Prostate gland (tissue), 2 donors: ENCODE results near the gene SHISA2.

ENCODE experiments used
- CTCF ChIP-seq, 4 experiments: fragments of 200-600 bp in 2 of 4; fragments of 450-650 bp in 2 of 4; sonication (generic) in 2 of 4; IDR thresholded peaks; 1 replicate in 3 of 4; 2 replicates in 1 of 4; pipeline ENCODE4 v1.5.1; 2016 to 2019; ENCODE audit warnings: antibody characterized with exemption in 4 of 4, mild to moderate bottlenecking in 2 of 4, moderate library complexity in 2 of 4
- POLR2A ChIP-seq: fragments of 450-650 bp; IDR thresholded peaks from one replicate; pipeline ENCODE4 v1.6.1; 2016; ENCODE audit warnings: antibody characterized with exemption, mild to moderate bottlenecking
- POLR2AphosphoS5 ChIP-seq: sonication (generic); formaldehyde crosslinking; IDR thresholded peaks from one replicate; pipeline ENCODE4 v1.6.1; 2017; ENCODE audit warnings: antibody characterized with exemption

- TF ChIP-seq CTCF (IDR thresholded peaks at IDR 0.05) = no peak
- no peak for TF ChIP-seq POLR2A
- TF ChIP-seq POLR2AphosphoS5 = no peak
Observed at GRCh38 chr13:26037302-26037701, 14.5 kb downstream of the SHISA2 start.
